Testis (tissue), 2 donors: ENCODE results near the gene PDE6A.

Experiments used
- POLR2A ChIP-seq: fragments of 450-650 bp; IDR thresholded peaks from one replicate; pipeline ENCODE4 v1.6.1; 2017; ENCODE audit warnings: antibody characterized with exemption, mild to moderate bottlenecking, moderate library complexity
- TF ChIP-seq, protein P1 (sequence below), 3 experiments: fragments of 450-650 bp in 2 of 3; fragments of 200-600 bp in 1 of 3; sonication (generic) in 1 of 3; IDR thresholded peaks; one replicate each; pipeline ENCODE4 v1.5.1; 2016 to 2019; ENCODE audit warnings: antibody characterized with exemption in 3 of 3, mild to moderate bottlenecking in 2 of 3, moderate library complexity in 1 of 3

DNA sequence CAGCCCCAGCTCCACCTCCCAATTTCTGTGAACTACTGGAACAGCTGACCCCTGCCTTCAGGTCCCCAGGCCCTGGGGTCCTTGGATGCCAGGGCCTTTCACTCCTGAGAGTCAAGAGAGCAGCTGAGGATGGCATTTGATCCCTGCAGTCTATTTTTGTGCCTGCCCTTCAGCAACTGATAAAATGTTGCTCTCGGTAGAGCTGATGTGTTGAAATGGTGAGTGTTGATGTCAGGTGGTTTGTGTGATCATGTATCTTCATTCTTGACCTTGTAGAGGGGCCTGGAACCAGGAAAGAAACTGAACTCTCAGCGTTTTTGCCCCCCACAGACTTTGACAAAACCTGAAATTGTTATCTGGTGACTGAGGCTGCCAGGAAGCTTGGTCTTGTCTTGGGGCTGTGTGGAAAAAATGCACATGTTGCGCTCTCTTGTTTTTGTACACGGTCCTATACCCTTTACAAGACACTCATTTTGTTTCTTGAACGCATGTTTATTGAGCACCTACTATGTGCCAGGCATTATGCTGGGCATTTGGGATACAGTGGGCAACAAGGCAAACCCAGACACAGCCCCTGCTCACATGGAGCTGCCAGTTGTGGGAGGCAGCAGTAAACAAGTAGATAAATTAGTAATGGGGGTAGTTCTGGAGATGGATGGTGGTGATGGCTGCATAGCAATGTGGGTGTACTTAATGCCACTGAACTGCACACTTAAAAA lies 136.2 kb downstream of the PDE6A start:
- TF ChIP-seq, protein P1, sequence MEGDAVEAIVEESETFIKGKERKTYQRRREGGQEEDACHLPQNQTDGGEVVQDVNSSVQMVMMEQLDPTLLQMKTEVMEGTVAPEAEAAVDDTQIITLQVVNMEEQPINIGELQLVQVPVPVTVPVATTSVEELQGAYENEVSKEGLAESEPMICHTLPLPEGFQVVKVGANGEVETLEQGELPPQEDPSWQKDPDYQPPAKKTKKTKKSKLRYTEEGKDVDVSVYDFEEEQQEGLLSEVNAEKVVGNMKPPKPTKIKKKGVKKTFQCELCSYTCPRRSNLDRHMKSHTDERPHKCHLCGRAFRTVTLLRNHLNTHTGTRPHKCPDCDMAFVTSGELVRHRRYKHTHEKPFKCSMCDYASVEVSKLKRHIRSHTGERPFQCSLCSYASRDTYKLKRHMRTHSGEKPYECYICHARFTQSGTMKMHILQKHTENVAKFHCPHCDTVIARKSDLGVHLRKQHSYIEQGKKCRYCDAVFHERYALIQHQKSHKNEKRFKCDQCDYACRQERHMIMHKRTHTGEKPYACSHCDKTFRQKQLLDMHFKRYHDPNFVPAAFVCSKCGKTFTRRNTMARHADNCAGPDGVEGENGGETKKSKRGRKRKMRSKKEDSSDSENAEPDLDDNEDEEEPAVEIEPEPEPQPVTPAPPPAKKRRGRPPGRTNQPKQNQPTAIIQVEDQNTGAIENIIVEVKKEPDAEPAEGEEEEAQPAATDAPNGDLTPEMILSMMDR (IDR thresholded peaks at IDR 0.05) = no peak
- no peak for TF ChIP-seq POLR2A
